Hair follicular keratinocyte (primary cell): ENCODE results near the gene STAC. TPM values are rescaled to one million over a fixed set of nuclear protein-coding genes. Genes with fewer than 3 reads are reported as not detected.

ENCODE experiments used
- total RNA-seq: library from RNA; depleted of rRNA; stranded (reverse); fragments of >200 nt; gene quantifications from 2 replicates; pipeline ENCODE4 v1.2.3, GENCODE V29; 2015

STAC gene
- total RNA-seq: 4.4 and 4.9 TPM in 2 replicates

GRCh38 chr3:36380221-36381031 is at the start of gene STAC:
TSS of gene STAC (plus strand) at chr3:36380504. CDS start at chr3:36380644, 140 bp downstream.

